ENCODE results near the gene TRABD2B.

Gene TRABD2B

DNA sequence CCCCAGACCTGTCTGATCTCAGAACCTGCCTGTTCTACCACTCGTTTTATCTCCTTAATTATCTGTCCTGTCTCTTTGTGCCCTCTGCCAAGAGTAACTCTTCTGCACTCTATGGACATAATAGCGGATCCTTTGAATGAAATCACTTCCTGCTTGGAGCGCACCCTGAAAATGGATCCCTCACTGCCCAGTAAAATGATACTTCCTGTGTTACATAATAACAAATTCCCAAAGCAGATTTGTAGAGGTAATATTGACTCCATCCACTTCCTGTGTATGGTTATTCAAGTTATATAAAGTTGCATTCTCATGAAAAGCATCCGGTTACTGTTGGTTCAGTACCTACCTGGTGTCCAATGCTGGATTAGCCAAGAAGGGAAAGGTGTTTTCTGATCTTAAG, 246.0 kb downstream of the TRABD2B start:
- peak in 1 of 2 experiments; percentile 26 for DNase-seq

DNA sequence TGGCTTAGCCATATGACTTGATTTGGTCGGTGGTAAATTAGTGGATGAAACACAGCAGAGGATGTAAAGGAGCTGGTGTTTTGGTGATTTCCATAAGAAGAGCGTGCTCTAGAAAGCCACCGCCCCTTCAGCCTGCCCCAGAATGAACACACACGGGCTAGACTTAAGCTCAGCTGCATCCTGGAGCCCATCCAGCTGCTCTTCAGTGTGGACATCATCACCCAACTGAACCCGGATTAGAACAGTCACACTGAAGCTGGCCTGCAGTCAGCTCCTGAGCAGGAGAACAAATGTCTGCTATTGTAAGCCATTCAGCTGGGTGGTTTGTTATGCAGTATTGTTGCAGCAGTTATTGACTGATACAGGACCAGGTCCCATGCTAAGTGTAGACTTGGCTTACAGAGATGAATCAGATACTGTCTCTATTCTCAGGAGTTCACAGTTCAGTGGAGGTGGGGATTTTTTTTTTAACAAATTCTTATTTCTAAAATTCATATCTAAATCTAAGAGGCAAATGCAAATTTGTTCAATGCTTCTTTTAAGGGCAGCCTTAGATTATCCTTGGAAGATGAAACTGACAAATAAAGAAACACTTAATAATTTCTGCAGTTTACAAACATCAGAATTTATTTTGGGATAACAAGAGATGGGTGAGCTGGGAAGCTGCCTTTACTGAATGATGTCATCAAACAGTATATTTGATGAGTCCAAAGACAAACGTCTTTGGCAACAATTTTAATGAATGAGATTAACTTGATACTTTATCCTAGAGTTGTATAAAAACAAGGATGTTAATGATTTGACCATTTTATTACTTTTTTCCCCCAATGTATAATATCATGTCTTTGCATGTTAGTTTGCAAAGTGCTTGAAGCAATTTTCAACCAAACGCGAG, 251.2 kb downstream of the TRABD2B start:
- no peak for DNase-seq

DNA sequence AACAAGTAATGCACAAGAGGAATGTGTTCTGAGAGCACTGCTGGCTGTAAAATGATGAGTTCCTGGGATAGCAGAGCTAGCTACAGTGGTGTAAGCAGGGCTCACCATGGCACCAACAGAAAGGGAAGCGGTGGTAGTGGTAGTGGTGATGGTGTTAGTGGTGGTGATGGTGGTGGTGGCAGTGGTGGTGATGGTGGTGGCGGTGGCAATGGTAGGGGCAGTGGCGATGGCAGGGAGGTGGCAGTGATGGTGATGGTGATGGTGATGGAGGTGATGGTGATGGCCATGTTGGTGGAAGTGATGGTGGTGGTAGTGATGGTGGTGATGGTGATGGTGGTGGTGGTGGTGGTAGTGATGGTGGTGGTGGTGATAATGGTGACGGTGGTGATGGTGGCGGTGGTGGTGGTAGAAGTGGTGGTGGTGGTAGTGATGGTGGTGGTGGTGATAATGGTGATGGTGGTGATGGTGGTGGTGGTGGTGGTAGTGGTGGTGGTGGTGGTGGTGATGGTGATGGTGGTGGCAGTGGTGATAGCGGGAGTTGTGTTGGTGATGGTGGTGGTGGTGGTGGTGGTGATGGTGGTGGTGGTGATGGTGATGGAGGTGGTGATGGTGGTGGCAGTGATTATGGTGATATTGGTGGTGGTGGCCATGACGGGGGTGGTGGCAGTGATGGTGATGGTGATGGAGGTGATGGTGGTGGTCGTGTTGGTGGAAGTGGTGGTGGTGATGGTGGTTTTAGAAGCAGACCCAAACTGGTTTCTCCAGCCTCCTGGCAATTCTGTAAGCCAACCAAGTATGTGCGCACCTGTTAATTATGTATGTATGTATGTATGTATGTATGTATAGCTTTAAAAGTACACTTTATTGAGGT, 254.1 kb downstream of the TRABD2B start:
- DNase-seq: no peak

DNA sequence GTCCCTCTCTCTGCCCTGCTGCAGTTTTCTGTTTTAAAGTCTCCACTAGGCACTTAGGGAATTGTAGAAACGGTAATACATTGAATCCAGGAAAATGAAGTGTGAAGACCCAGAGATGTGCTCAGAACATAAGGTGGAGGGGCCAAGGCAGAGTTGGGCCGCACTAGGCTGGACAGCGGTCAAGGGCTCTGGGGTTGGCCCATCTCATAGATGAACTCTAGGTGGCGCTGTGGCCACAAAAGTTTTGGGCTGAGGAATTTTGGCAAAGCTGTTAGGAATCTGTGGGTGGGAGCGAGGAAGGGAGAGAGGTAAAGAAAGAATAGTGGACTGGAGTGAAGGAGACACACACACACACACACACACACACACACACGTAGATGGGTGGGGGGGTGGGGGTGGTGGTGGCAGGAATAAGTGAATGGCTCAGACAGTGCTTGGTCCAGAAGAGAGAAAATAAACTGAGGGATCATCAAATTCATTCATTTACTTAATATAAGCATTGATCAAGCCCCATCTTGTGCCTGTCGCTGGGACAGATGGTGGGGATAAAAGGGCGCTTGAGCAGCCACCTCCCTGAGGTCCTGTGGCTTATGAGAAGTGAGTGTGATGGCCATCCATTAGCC, 258.5 kb downstream of the TRABD2B start:
- DNase-seq: peak in 1 of 2 experiments; percentile 23

DNA sequence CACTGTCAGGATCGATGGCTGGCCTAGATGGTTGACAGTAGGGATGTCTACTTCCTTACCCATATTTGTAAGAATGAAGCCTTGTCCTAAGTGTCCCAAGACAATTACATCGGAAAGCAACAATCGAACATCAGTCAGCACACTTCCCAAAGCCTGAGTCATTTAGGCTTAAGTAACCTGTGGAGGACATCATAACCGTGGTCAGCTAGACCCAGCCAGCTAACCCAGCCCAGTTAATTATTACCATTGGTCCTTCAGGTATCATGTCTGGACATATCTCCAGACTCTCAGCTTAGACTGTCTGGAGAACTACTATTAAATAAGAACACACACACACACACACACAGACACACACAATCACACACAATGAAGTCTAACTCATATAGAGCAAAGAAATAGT, 264.7 kb downstream of the TRABD2B start:
- no peak for DNase-seq

DNA sequence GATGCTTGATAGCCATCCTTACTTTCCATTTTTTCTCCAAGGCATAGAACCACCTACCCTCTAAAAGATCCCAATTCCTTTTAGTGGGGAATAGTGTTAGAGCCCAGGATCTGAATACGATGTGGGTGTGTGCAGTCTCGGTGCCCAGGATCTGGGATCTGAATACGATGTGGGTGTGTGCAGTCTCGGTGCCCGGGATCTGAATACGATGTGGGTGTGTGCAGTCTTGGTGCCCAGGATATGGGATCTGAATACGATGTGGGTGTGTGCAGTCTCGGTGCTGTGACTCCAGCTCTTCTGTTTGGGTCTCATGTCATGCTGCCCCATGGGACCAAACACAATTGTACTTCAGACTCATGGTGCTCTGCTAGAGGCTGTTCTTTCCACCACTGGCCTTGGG, 265.5 kb downstream of the TRABD2B start:
- no peak for DNase-seq

DNA sequence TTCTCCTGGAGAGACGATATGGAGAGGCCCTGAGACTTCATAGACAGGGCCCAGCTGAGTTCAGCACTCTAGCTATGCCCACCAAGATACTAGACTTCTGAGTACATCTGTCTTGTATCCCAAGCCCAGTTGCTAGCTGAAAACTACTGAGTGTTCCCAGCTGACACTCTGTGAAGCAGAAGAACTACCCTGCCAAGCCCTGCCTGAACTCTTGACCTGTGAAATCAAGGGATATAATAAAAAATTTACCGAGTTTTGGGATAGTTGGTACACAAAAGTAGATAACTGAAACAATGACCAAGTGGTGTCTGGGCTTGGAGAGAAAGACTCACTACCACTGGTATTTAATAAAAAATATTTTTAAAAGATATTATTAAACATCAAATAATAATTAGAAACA, 267.5 kb downstream of the TRABD2B start:
- DNase-seq: no peak

DNA sequence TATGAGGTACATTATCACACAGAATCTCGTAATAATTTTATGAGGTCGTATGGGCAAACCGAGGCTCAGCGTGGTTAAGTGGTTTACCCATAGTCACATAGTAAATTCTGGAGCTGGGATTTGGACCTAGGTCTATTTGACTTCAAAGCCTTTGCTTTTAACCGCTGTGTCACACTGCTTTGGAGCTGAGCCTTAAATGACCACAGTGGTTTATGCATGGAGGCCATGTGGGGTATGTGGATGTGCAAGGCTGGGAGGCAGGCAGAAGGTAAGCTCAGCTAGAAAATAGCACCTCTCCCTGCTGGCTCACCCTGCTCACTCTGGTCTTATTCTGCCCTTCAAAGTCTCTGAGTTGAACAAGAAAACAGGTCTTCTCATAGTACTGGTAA, 269.5 kb downstream of the TRABD2B start:
- no peak for DNase-seq

DNA sequence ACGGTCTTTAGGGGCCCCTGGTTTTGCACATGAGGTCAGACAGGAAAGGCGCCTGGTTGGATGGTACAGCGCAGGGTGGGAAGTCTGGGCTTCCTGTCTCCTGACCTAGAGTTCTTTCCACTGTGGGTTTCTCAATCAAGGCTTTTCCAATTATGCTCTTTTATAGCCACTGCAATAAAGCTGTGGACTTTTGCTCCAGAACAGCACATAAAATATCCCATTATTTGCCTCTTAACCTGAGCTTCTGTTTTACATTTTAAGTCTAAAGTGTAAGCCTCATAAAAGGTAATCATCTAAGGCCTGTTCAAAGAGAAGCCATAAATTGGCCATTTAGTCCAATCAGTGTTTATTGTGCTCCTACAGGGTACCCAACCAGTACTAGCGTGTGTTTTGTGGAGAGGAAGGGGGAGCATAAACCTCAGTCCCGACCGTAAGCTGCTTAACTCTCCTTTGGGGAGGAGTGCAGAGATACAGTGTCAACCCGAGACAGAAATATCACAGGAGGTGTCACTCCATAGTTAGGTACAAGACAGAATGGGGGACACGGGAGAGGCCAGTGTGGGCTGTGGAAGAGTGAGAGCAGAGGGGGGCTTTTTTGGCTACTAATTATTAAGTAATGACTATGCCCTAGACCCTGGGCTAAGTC, 270.0 kb downstream of the TRABD2B start:
- no peak for DNase-seq

DNA sequence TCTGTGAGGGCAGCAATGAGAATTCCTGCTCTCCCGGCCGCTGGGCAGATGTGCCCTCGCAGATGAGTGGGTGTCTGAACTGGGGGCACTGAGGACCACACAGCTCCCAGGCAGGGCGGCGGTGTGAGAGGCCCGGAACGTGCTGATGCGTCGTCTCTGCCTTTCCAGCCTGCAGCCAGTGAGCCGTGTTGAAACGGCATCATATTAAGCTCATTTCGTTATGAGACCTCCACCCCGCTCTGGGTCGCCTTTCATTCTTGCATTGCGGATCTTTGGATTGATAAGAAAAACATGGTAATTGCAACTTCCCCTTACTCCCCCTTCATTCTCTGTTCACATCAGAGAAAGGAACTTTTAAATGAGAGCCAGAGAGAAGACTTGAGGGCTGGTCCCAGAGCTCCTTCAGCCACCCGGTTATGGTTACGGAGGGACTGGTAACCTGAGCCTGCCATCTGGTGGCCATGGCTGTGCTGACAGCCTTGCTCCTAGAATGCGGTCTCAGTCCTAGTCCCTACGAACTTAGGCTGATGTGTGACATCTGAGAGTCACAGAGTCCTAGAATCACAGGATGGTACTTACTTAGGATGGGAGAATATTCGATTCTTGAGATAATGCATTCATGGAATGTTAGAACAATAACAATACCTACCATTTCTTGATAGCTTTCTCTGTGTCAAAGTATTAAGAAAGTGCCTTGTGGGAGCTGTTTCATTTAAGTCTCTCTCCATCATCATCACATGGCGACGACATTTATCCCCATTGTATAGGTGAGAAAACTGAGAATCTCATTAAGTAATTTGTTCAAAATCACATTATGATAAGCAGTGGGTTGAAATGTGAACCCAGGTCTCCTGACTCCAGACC, 271.0 kb downstream of the TRABD2B start:
- peak; percentile 74 to 80 for DNase-seq

DNA sequence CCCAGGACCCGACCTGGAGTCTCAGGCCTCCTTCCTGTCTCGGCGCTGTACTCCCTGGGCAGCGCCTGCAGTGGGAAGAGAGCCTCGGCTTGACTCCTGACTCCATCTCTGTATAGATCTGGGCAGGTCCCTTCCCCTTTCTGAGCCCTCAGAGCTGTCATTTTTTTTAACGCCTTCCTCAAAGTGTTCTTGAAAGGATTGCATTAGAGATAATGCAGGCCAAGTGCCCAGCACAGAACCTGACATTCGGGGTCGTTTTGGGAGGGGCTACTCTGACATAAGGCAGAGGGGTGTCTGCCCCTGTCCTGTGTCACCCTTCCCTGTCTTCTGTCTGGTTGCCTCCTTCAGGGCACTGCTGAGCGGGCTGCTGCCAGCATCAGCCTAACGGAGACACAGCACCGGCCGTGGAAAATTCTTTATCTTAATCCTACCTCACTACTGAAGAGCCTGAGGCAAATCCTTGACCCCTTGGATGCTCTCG, 271.6 kb downstream of the TRABD2B start:
- no peak for DNase-seq

DNA sequence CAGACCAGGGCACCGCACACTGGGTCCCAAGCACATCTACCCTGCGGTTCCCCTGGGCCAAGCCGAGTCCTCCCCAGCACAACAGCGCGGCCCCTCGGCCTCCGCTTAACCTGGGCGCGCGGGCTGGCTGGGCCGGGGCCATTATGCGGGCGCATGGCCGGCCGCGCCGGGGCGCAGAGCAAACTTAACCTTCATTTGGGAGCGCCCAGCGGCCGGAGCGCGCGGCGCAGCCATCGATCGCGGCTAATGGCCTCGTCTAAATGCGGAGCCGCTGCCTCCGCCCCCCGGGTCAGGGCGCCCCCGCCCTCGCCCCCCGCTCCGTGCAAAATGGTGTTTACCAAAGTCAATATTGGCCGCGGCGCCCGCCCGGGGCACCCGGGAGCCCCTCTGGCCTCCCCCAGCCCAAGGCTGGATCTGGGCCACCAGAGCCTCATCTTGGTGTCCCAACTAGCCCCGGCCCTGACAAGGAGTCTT, 272.1 kb downstream of the TRABD2B start:
- no peak for DNase-seq

DNA sequence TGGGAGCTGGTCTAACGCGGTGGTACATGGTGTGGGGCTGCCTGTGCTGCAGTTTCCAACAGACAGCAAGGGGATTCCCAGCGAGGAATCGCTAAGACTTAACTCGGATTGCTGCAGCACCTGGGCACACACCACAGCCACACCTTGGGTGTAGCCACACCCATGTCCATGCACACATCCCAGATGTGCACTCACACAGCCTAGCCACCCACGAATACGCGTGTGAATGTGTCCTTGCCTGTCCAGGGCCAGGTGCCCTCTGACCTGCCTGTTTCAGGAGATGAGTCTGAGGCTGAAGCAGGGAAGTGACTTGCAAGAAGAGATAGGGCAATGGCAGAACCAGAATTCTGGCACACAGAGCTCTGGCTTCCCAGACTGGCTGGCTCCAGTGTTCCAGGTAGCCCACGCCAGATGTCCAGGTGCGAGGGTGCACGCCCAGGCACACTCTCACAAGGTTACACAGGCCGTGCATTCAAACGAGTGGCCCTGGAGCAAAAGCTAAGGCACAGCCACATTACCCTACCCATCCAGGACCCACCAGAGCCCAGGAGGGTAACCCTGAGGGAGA, 272.7 kb downstream of the TRABD2B start:
- no peak for DNase-seq

DNA sequence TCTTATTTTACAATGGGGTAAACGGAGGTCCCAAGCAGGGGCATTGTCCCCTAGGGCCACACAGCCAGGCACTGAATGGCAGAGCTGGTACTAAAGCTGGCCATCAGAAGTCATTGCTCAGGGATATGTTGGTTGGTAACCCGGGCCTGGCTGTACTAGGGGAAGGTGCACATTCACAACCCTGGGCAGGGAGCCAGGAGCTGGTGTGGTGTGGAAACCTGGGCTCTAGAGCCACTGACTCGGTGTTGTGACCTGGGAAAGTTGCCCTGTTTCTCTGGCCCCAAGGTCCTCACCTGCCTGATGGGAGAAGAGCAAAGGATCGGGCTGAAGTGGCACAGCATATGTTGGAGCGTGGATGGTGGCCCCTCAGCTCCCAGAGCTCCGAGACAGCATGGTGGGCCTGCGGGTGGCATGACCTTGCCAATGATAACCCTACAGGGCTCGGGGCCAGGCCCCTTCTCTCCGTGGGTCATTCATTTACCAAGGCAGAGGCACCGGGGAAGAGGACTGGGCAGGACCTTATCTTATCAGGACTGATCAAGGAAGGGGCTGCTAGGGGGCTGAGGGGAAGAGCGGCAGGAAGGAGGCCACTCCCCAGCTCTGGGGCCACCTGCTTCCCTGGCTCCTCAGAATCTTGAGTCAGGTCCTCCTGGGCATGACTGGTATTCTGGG, 274.1 kb downstream of the TRABD2B start:
- DNase-seq: no peak

DNA sequence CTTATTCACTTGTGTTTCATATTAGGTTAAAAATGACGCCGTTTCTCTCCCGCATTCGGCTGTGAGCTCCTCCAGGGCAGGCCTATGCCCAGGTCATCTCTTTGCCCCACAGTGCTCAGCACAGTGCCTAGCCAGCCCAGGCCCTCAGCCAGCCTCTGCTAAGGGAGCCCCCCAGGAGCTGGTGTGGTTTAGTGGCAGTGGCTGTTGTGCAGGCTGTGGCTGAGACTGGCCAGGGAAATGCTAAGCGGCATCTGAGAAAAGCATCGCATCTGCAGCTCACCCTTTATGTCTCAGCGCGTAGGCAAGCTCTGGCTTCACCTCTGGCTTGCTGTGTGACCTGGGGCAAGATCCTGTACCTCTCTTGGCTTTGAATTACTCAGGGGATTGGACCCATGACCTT, 275.1 kb downstream of the TRABD2B start:
- DNase-seq: no peak

DNA sequence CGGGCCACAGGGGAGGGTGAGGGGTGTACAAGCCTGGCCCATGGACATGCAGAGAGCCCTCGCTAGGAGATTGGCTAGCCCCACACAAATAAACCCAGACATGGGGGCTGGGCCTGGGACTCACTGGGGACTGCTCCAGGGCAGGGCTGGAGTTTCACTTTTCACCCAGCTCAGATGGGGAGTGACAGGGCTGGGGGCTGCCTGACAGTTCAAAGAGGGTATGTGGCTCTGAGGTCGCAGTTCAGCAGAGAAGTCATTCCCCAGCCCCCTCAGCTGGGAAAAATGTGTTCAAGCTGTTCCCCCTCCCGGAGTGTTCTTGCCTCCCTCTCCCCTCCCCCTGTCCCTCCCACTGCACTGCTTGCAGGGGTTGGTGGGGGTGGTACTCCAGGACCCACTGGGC, 277.1 kb downstream of the TRABD2B start:
- no peak for DNase-seq

DNA sequence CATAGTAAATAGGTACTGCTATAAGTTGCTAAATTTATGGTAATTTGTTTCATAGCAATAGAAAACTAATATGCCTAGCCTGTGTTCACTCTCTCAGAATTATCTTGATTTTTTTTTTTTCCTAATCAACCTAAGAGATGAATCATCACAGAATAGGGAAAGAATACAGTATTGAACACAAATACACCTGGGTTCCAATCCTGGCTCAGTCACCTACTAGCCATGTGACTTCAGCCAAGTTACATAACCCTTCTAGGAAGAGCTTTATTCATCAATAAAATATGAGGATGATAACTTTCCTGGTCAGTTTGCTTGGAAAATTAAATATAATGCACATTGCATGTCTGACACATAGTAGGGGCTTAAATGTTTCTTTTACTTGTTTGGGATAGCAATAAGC, 279.8 kb downstream of the TRABD2B start:
- DNase-seq: no peak

DNA sequence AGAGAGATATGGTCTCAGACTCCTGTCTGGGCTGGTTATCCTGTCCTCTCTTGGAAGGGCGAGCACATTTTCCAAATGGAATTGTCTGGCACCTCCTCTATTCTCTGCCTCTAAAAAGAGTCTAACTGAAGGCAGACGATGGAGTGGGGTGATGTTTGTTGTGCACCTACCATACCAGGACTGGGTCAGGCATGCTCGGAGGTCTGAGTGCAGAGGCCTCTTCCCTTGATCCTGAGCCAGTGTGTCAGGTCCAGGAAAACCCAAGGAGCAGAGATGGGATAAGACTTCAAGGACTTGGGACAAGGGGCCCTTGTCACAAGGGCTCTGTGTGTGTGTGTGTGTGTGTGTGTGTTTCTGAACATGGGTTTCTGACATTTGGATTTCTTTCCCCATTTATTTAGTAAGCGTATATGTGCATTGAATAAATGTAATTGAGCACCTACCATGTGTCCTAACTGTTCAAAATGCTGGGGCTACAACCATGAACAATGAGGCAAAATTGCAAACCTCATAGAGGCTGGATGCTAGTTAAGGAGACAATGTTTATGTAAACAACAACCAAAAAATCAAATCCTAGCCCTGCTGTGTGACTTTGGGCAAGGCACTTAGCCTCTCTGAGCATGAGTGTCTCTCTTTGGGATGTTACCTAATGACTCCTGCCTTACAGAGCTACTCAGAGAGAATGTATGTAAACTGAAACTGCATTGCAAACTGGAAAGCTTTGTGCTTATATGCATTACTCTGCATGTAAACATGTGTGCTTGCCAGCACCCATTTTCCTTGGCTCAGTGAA, 283.0 kb downstream of the TRABD2B start:
- DNase-seq: no peak

DNA sequence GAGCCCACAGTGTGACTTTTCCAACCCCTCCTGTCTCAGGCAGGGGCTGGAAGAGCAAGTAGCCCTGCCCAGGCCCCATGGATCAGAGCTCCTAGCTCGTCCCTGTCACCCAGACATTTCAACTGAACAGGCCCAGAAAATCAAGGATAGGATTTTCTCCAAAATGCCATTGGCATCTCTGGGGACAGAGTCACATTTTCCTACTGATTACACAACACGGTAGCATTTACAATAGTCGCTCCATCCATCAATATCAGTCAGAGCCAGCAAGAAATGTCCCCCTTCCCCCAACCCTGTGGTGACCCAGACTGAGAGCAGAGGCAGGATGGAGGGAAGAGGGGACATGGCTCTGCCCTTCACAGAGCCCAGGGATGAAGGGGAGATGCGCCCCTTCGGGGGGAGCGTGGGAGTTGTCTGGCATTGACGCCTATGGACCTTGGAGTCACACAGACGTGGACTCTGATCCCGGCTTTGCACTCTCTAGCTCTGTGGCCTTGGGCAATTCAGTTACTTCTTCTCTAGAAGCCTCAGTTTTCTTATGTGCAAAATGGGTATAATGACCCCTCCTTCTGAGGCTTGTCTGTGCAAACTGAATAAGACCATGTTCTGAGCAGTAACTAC, 283.7 kb downstream of the TRABD2B start:
- no peak for DNase-seq
